Muscle layer of duodenum (tissue), 2 donors: ENCODE results near the gene SLBP.
A peak's percentile ranks its signal among the peaks of the same experiment; 100 is the strongest.

Source experiments
- H3K27ac ChIP-seq: one replicate; pipeline ENCODE4 v1.7.0; 2013; ENCODE audit warnings: mild to moderate bottlenecking, low read length
- H3K27me3 ChIP-seq: one replicate; pipeline ENCODE4 v1.7.0; 2013; ENCODE audit warnings: low read depth, mild to moderate bottlenecking, control low read depth, low read length
- H3K36me3 ChIP-seq, 2 donors: one replicate each; pipeline ENCODE4 v1.7.0; 2013; ENCODE audit warnings: low read length in 2 of 2, control low read depth in 1 of 2, mild to moderate bottlenecking in 1 of 2; ENCODE audit not compliant: insufficient read depth in 2 of 2, control insufficient read depth in 1 of 2
- H3K4me1 ChIP-seq, 2 donors: one replicate each; pipeline ENCODE4 v1.7.0; 2013; ENCODE audit warnings: low read length in 2 of 2, mild to moderate bottlenecking in 2 of 2, control low read depth in 1 of 2, moderate library complexity in 1 of 2; ENCODE audit not compliant: insufficient read depth in 2 of 2, control insufficient read depth in 1 of 2
- H3K4me3 ChIP-seq, 2 donors: one replicate each; pipeline ENCODE4 v1.7.0; 2013; ENCODE audit warnings: low read length in 2 of 2, low read depth in 1 of 2, mild to moderate bottlenecking in 1 of 2
- H3K9me3 ChIP-seq, 2 donors: one replicate each; pipeline ENCODE4 v1.7.0; 2013; ENCODE audit warnings: low read length in 2 of 2, control low read depth in 1 of 2, mild to moderate bottlenecking in 1 of 2; ENCODE audit not compliant: control insufficient read depth in 1 of 2
- donor health status: healthy.

Gene SLBP

DNA sequence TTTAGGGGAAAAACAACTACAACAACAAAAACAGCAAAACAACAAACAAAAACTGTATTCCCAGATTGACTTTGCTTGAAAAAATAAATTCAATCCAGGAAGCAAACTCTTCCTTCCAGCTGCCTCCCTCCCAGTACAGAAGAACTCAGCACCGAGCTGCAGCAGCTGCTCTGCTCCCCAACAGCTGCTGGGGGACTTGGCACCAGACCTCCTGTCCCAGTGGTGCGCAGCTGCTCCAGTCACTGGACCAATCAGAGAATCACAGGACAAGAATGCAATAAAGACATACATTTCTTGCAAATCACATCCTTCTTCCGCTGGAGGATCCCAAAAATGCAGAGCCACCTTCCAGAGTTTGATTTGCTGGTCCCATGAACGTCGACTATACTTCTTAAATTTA is 16.2 kb downstream of the SLBP start:
- peaks cover 42 to 66% of the 10 kb centered on the region in 2 donors for H3K36me3 ChIP-seq
- no peaks in the 10 kb centered on the region for H3K9me3 ChIP-seq
- no peaks in the 10 kb centered on the region for H3K27me3 ChIP-seq
- no peak overlapping the region for H3K4me3 ChIP-seq
- H3K4me1 ChIP-seq: no peaks in the 10 kb centered on the region
- no peak overlapping the region for H3K27ac ChIP-seq

DNA sequence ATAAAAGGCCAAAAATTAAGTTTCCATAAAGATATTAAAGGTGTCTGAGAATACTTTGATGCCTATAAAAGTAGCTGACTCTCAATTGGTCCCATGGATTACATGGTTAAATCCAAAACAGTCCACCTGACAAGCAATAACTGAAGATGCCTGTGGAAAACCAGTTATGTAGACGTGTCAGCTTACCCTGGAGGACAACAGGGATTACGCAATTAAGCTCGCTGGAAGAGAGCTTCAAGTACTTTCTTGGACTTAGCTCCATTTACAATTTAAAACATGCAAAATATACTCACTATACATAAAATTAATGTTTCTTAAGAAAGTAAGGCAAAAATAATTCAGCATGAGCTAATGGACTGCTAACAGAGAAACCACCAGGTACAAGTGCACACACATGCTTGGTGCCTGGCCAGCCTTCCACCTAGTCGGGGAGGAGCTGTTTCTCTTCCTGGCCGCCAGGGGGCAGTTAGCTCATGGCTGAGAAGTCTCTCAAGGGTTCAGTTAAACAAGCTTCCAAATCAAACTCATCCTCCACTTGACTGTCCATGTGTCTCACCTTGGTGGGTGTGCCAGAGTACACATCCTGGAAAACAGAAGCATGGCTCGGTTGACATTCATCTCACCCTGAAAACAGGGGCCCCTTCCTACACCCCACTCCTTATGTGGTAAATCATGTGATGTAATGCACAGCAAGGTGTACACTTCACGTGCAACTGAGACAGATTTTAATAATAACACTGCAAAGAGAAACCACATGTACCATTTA is 18.8 kb downstream of the SLBP start:
- H3K4me3 ChIP-seq: no peak overlapping the region
- H3K9me3 ChIP-seq: no peaks in the 10 kb centered on the region
- H3K36me3 ChIP-seq: peaks cover 33 to 58% of the 10 kb centered on the region in 2 donors
- H3K27me3 ChIP-seq: no peaks in the 10 kb centered on the region
- no peak overlapping the region for H3K27ac ChIP-seq
- no peaks in the 10 kb centered on the region for H3K4me1 ChIP-seq

DNA sequence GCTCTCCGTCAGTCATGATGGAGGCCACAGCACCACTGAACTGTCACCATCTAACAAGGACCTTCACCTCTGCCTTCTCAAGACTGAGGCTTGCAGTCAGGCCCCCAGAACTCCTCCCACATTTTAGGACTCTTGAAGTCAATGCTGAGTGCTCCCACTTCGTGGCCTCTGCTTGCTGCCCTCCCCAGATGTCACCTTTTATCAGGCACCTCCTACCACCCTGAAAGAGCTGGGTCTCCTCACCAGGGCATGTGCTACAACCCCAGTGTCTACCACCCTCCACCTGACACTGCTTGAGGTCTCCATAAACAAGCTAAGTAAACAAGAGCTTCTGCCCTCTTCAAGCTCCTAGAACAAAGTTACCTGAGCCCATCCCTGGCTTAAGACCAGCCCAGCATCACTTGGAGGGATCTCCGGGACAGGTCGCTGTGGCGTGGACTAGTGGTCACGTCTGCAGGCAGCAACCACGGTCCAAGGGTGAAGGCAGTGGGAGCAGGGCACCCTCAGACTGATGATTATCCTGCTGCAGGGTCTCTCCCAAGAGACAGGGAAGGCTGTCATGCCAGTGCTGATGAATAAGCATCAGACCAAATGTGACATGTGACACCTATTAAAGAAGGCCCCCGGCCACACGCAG is 20.3 kb downstream of the SLBP start:
- H3K27me3 ChIP-seq: no peaks in the 10 kb centered on the region
- H3K9me3 ChIP-seq: no peaks in the 10 kb centered on the region

DNA sequence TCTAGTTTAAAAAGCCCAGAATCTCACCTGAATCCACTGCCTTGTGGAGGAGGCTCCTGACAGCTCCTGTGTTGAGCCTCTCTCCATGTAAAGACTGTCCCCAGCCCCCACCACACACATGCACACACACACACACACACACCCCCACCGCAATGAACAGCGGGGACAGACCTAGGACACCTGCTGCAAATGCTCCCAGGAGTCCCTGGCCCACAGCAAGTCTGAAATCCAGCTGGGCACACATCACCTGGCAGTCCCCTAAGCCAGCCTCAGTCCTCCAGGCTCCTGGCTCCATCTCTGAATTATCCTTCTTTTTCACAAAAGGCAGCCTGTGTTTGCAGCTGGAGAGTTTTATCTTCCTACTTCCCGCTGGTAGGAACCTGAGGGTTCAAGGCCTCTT is 21.4 kb downstream of the SLBP start:
- no peaks in the 10 kb centered on the region for H3K4me1 ChIP-seq
- no peaks in the 10 kb centered on the region for H3K27me3 ChIP-seq
- H3K27ac ChIP-seq: no peak overlapping the region
- no peaks in the 10 kb centered on the region for H3K9me3 ChIP-seq
- H3K4me3 ChIP-seq: no peak overlapping the region
- H3K36me3 ChIP-seq: peaks cover 28 to 44% of the 10 kb centered on the region in 2 donors

More for the DNA sequence above, 20.3 kb downstream of the SLBP start:
- Histone ChIP-seq H3K27ac (no peak overlapping the region), H3K4me1 (no peaks in the 10 kb centered on the region), H3K36me3 (peaks cover 33 to 50% of the 10 kb centered on the region in 2 donors), H3K4me3 (no peak overlapping the region)

DNA sequence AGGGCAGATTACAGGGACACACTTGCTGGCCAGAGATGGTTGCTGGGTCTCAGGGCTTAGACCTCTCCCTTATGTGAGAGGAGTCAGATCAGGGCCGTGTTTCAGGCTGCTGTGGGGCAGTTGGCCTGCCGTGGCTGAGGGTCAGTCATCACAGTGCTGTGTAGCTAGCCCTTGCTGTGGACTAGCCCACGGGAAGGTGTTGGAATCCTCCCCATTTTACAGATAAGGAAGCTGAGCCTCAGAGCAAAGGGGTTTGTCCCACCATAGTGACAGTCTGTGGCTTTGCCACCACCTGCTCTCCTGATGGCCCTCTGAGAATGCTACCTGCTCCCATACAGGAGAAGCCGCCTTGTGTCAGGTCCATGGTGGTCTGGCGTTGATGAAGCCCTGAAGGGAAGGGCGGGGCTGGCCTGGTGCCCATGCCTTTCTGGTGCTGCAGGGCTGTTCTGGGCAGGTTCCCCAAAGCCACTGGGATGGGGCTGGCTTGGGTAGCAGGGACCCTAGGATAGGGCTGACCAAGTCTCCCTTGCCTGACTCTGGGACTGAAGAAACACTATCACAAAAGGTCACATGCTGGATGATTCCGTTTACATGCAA is 25.6 kb downstream of the SLBP start:
- Histone ChIP-seq H3K27ac (no peak overlapping the region), H3K4me3 (no peak overlapping the region)

GRCh38 chr4:1685235-1686150 is 26.6 kb downstream of the SLBP start:
- Histone ChIP-seq H3K9me3 (no peaks in the 10 kb centered on the region), H3K4me1 (peaks cover 0 to 7% of the 10 kb centered on the region in 2 donors), H3K4me3 (peak overlapping the region in 1 of 2 donors; percentile 68), H3K27ac (no peak overlapping the region), H3K36me3 (peaks cover 0 to 1% of the 10 kb centered on the region in 2 donors), H3K27me3 (no peaks in the 10 kb centered on the region)

More for the DNA sequence above, 25.6 kb downstream of the SLBP start:
- peaks cover 0 to 7% of the 10 kb centered on the region in 2 donors for H3K4me1 ChIP-seq
- no peaks in the 10 kb centered on the region for H3K9me3 ChIP-seq
- peaks cover 4 to 12% of the 10 kb centered on the region in 2 donors for H3K36me3 ChIP-seq
- no peaks in the 10 kb centered on the region for H3K27me3 ChIP-seq

- Histone ChIP-seq H3K4me1 (peaks cover 0 to 7% of the 10 kb centered on the region in 2 donors), H3K36me3 (no peaks in the 10 kb centered on the region), H3K4me3 (peak overlapping the region in 1 of 2 donors; percentile 68), H3K27me3 (no peaks in the 10 kb centered on the region), H3K9me3 (no peaks in the 10 kb centered on the region), H3K27ac (no peak overlapping the region)
These were observed 27.4 kb downstream of the SLBP start for GRCh38 chr4:1684506-1685234.

DNA sequence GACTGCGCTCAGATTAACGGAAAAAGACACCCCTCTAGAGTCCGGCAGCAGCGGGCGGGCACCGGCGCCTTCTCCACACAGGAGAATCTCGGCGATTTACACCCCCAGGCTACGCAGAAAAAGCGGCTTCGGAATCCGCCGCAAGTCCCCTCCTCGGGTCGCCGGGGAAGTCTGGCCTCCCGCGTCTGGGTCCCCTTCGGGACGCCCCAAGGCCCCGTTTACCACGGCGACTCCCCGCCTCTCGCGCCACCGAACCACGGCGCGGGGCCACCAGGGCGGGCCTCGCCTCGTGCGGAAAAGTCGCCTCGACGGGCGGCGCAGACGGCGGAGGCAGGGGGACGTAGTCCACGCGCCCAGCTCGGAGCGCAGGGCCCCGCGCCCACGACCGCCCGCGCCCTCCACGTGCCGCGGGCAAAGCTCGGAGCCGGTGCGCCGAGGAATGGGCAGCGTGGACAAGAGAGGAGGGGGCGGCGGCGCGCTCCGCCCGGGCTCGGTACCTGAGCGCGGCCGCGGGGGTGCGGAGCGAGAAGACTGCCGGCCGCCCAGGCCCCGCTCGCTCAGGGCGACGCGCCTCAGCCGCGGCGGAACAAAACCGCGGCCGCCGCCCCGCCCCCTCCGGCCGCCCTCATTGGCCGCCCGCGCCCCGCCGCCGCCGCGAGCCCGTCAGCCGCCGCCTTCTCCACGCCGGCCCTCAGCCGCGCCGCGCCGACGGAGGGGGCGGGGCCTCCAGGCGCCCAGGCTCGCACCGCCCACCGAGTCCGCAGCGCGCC is 28.2 kb downstream of the SLBP start, which contains the start of gene FAM53A:
Gene FAM53A (minus strand): TSS at position 578 of the 770 bp plus-strand sequence. CDS start 15,572 bp downstream, outside the sequence.
- peak within 1 kb of the TSS; percentile 35 for H3K27ac ChIP-seq

DNA sequence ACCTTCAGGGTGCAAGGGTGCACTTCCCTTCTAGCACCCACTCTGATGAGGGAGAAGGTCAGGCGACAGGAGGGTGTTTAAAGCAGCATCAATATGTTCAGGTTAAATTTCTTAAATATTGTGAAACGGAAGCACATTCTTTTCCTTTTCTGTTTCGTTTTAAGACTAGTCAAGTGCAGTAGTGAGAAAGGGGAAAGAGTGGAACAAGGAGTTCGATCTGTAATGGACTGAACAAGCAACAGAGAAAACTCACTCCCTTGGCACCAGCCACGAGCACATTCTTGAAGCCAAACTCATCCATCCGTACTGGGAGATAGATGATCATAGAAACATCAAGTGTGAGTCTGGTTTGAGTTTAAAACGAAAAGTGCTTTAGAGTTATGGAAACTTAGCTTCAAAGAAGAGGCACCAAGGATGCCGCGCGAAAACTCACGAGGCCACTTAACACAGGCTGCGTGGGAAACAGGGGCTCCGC is 28.8 kb downstream of the SLBP start:
- H3K36me3 ChIP-seq: no peaks in the 10 kb centered on the region

More for the DNA sequence above, 28.2 kb downstream of the SLBP start, which contains the start of gene FAM53A:
- no peaks in the 10 kb centered on the region for H3K27me3 ChIP-seq
- H3K36me3 ChIP-seq: no peaks in the 10 kb centered on the region
- peaks cover 0 to 7% of the 10 kb centered on the region in 2 donors for H3K4me1 ChIP-seq
- no peaks in the 10 kb centered on the region for H3K9me3 ChIP-seq
- peak within 1 kb of the TSS; percentile 52 to 71 for H3K4me3 ChIP-seq

More for the DNA sequence above, 28.8 kb downstream of the SLBP start:
- H3K27ac ChIP-seq: peak overlapping the region; percentile 35
- H3K9me3 ChIP-seq: no peaks in the 10 kb centered on the region
- peaks cover 0 to 7% of the 10 kb centered on the region in 2 donors for H3K4me1 ChIP-seq
- H3K27me3 ChIP-seq: no peaks in the 10 kb centered on the region
- H3K4me3 ChIP-seq: peak overlapping the region; percentile 52 to 71
